ENCODE data around the gene SORCS2.

SORCS2 gene

DNA sequence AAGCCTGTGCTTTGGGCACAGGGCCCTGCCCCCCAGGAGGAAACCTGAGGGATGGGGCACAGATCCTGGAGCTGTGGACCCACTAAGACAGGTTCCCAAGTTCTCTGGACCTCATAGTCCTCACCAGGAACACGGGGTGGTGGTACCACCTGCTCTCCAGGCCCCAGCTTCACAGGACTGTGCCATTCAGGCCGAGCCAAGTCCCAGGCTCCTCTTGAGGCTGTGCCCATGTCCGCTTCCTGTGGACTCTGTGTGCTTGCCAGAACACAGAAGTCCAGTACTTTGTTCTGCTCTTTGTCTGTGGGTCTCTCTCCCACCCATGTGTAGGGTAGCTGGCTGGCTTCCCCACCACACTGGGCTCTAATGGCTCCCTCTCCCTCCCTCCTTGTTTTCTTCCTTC is 346.8 kb downstream of the SORCS2 start:
- no peaks in the 10 kb centered on the region for H3K36me3 ChIP-seq (ENCODE audit: control insufficient read depth, insufficient read depth, low read length)
- H3K27me3 ChIP-seq (ENCODE audit: control insufficient read depth, insufficient read depth, low read length), result no peaks in the 10 kb centered on the region
- H3K9ac ChIP-seq (ENCODE audit: low read length), result peak overlapping the region; percentile 69
- no peak overlapping the region; the same call in 1 of the 2 replicates for H3K27ac ChIP-seq (ENCODE audit: low read depth, low read length)
- H3K9me3 ChIP-seq (ENCODE audit: control insufficient read depth, insufficient read depth, low read depth, low read length), result peaks cover 9% of the 10 kb centered on the region
- H3K4me3 ChIP-seq (ENCODE audit: low read depth, low read length), result peak overlapping the region; percentile 54; the same call in 1 of the 2 replicates
- H3K4me1 ChIP-seq (ENCODE audit: control insufficient read depth, insufficient read depth, low read length), result peaks cover 9% of the 10 kb centered on the region; the same call in 1 of the 2 replicates

DNA sequence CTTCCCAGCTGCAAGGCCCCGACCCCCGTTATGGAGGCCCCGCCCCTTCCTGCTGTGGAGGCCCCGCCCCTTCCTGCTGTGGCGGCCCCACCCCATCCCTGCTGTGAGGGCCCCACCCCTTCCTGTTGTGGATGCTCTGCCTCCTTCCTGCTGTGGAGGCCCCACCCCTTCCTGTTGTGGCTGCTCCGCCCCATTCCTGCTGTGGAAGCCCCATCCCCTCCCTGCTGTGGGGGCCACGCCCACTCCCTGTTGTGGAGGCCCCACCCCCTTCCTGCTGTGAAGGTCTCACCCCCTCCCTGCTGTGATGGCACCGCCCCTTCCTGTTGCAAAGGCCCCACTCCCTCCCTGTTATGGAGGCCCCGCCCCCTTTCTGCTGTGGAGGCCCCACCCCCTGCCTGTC is 347.3 kb downstream of the SORCS2 start:
- H3K9me3 ChIP-seq (ENCODE audit: control insufficient read depth, insufficient read depth, low read depth, low read length), result peaks cover 5% of the 10 kb centered on the region
- H3K27ac ChIP-seq (ENCODE audit: low read depth, low read length), result no peak overlapping the region
- no peaks in the 10 kb centered on the region for H3K36me3 ChIP-seq (ENCODE audit: control insufficient read depth, insufficient read depth, low read length)
- H3K27me3 ChIP-seq (ENCODE audit: control insufficient read depth, insufficient read depth, low read length), result no peaks in the 10 kb centered on the region
- peak overlapping the region; percentile 54; the same call in 1 of the 2 replicates for H3K4me3 ChIP-seq (ENCODE audit: low read depth, low read length)
- H3K4me1 ChIP-seq (ENCODE audit: control insufficient read depth, insufficient read depth, low read length), result peaks cover 9% of the 10 kb centered on the region; the same call in 1 of the 2 replicates
- H3K9ac ChIP-seq (ENCODE audit: low read length), result no peak overlapping the region

DNA sequence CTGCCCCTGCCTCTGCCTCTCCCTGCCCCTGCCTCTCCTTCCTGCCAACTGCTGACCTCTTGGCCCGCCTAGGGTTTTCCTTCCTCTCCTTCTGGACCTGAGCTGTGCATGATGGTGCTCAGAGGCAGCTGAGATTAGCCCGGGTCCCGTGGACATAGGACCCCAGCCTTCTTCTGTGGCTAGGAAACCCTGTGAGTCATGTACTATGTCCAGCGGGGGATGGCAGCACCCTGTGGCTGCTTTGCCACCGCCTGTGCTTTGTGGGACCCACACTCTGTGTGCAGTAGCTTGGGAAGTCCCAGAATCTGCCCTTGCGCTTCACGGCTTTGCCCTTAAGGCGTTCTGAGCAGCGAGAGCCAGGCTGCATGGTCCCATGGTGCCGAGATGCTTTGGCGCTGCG is 347.9 kb downstream of the SORCS2 start:
- Histone ChIP-seq H3K27me3 (ENCODE audit: control insufficient read depth, insufficient read depth, low read length) (no peaks in the 10 kb centered on the region), H3K27ac (ENCODE audit: low read depth, low read length) (no peak overlapping the region), H3K9ac (ENCODE audit: low read length) (peak overlapping the region; percentile 10), H3K4me3 (ENCODE audit: low read depth, low read length) (peak overlapping the region; percentile 16; the same call in 1 of the 2 replicates), H3K4me1 (ENCODE audit: control insufficient read depth, insufficient read depth, low read length) (peaks cover 9% of the 10 kb centered on the region; the same call in 1 of the 2 replicates), H3K9me3 (ENCODE audit: control insufficient read depth, insufficient read depth, low read depth, low read length) (0 out of 2 replicates have a peak, but pooled peaks cover 3% of the 10 kb centered on the region), H3K36me3 (ENCODE audit: control insufficient read depth, insufficient read depth, low read length) (no peaks in the 10 kb centered on the region)

DNA sequence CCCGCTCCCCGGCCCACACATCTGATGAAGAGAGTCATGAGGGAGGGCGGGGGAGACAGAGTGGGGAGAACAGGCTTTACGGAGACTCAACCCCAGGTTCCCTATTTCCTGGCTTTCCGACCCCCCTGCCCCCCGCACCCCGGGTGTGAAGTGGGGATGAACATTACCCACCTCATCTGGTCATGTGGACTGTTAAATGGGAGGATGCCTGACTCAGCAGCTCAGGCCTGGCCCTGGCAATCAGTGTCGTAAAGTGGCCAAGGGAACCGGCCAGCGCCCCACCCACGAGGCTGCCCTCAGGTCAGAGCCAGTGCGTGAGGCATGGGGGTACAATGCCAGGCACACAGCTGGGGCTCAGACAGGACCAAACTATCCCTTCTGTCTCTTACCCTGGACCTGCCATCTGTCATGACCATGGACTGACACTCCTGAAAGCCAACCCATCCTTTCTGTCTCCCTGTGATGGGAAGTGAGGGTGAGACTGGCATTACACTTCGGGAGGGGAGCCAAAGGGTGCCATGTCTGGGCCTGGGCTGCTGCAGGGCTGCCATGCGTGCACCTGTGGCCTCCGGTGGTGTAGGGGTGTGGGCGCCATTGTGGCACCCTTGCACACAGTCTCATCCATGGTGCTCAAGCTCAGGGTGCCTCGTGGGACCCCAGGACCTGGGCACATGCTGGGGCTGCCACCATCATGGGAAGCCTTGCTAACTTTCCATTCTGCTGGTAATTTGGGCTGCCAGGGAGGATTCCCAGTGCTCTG is 348.5 kb downstream of the SORCS2 start:
- H3K4me1 ChIP-seq (ENCODE audit: control insufficient read depth, insufficient read depth, low read length), result peaks cover 9% of the 10 kb centered on the region; the same call in 1 of the 2 replicates
- no peak overlapping the region for H3K4me3 ChIP-seq (ENCODE audit: low read depth, low read length)
- 0 out of 2 replicates have a peak, but pooled peaks cover 3% of the 10 kb centered on the region for H3K9me3 ChIP-seq (ENCODE audit: control insufficient read depth, insufficient read depth, low read depth, low read length)
- H3K9ac ChIP-seq (ENCODE audit: low read length), result no peak overlapping the region
- no peak overlapping the region for H3K27ac ChIP-seq (ENCODE audit: low read depth, low read length)
- H3K36me3 ChIP-seq (ENCODE audit: control insufficient read depth, insufficient read depth, low read length), result no peaks in the 10 kb centered on the region
- H3K27me3 ChIP-seq (ENCODE audit: control insufficient read depth, insufficient read depth, low read length), result no peaks in the 10 kb centered on the region

DNA sequence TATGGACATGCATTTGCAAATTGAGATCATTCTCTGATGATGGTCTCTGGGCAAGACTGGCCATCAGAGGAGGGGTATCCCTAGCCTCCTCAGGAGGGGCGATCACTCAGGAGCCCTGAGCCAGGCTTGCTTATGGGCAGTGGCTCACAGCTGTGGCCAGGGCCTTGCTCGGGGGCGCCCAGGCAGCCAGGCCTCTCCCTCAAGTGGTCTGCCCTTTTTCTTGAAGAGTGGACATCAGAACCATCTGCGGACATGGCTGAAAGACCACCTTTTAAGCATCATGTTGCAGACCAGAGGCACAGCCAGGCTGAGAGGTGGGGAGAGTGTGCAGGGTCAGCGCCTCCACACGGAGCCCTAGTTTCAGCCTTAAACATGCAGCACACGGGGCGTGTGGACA is 349.1 kb downstream of the SORCS2 start:
- no peak overlapping the region for H3K4me3 ChIP-seq (ENCODE audit: low read depth, low read length)
- peaks cover 9% of the 10 kb centered on the region; the same call in 1 of the 2 replicates for H3K4me1 ChIP-seq (ENCODE audit: control insufficient read depth, insufficient read depth, low read length)
- H3K9ac ChIP-seq (ENCODE audit: low read length), result no peak overlapping the region
- no peak overlapping the region for H3K27ac ChIP-seq (ENCODE audit: low read depth, low read length)
- H3K27me3 ChIP-seq (ENCODE audit: control insufficient read depth, insufficient read depth, low read length), result no peaks in the 10 kb centered on the region
- no peaks in the 10 kb centered on the region for H3K36me3 ChIP-seq (ENCODE audit: control insufficient read depth, insufficient read depth, low read length)
- H3K9me3 ChIP-seq (ENCODE audit: control insufficient read depth, insufficient read depth, low read depth, low read length), result 0 out of 2 replicates have a peak, but pooled peaks cover 3% of the 10 kb centered on the region

DNA sequence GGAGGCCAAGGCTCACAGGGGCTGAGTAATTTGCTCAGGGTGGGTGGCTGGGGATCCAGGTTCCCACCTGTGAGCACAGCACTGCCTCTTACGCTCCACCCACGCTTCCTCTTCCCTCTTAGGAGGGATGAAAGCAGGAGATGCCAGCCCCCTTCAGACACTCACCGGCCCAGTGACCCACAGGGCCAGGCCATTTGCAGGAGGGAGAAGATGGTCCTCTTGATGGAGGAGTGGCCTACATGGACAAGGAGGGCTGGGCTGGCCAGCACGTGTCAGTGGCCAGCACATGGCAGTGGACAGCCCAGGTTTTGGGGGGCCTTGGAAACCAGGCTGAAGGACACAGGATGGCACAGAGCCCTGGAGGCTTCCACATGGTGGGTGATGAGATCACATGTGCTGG is 350.4 kb downstream of the SORCS2 start:
- no peak overlapping the region for H3K27ac ChIP-seq (ENCODE audit: low read depth, low read length)
- peaks cover 9% of the 10 kb centered on the region; the same call in 1 of the 2 replicates for H3K4me1 ChIP-seq (ENCODE audit: control insufficient read depth, insufficient read depth, low read length)
- no peaks in the 10 kb centered on the region for H3K27me3 ChIP-seq (ENCODE audit: control insufficient read depth, insufficient read depth, low read length)
- no peak overlapping the region for H3K9ac ChIP-seq (ENCODE audit: low read length)
- H3K4me3 ChIP-seq (ENCODE audit: low read depth, low read length), result no peak overlapping the region
- H3K9me3 ChIP-seq (ENCODE audit: control insufficient read depth, insufficient read depth, low read depth, low read length), result 0 out of 2 replicates have a peak, but pooled peaks cover 3% of the 10 kb centered on the region
- H3K36me3 ChIP-seq (ENCODE audit: control insufficient read depth, insufficient read depth, low read length), result no peaks in the 10 kb centered on the region

DNA sequence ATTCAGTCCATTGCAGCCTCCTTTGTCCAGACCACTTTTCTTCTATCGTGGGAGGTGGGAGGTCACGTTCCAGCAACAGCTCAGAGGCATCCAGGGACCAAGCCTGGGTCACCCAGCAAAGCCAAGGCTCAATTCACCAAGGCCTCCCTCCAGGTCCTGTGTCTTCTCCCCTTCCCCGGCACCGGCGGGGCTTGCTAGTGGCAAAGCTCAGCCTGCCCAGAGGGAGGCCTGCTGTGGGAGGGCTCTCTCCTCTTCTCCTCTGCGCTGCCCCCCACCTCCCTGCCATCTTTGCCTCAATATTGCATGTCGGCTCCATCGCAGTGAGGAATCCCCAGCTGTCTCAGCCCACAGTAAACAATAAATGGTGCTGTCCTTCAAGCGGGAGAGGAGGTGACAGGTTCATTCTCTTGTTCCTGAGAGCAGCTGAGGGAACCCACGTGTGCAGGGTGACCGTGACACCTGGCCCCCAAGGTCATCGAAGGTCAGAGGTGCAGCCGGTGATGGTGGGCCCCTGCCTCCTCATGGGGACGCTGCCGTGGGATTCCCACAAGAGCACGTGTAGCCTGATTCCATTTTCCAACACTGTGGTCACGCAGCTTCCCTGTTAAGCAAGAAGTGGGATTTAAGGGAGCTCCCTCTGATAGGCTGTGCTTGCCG is 353.9 kb downstream of the SORCS2 start:
- H3K27ac ChIP-seq (ENCODE audit: low read depth, low read length), result no peak overlapping the region
- H3K9me3 ChIP-seq (ENCODE audit: control insufficient read depth, insufficient read depth, low read depth, low read length), result 0 out of 2 replicates have a peak, but pooled peaks cover under 1% of the 10 kb centered on the region
- H3K36me3 ChIP-seq (ENCODE audit: control insufficient read depth, insufficient read depth, low read length), result no peaks in the 10 kb centered on the region
- no peaks in the 10 kb centered on the region for H3K27me3 ChIP-seq (ENCODE audit: control insufficient read depth, insufficient read depth, low read length)
- H3K4me3 ChIP-seq (ENCODE audit: low read depth, low read length), result no peak overlapping the region
- H3K9ac ChIP-seq (ENCODE audit: low read length), result no peak overlapping the region
- H3K4me1 ChIP-seq (ENCODE audit: control insufficient read depth, insufficient read depth, low read length), result no peaks in the 10 kb centered on the region

DNA sequence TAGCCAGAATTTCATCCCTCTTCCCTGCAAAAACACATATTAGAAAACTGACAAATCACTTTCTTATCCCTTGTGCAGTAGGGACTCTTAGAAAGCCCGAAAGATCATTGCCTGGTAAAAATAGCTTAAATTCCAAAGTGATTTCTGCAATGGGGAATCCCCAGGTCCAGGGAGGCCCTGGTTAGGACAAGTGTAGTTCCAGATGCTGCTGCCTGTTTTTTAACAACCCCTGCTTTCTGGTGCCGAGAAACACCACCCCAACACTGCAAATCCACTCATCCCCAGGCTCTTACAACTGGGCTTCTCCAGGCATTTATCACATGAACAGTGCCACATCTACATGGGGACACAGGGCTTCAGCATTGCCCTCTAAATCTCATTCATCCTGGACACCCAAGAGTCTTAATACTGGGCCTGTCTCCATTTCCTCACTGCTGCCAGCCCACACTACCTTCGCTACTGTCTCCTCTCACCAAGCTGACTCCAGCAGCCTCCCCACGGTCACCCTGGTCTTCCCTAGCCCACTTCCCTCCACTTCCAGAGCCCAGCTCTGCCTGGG is 354.6 kb downstream of the SORCS2 start:
- no peaks in the 10 kb centered on the region for H3K27me3 ChIP-seq (ENCODE audit: control insufficient read depth, insufficient read depth, low read length)
- no peaks in the 10 kb centered on the region for H3K36me3 ChIP-seq (ENCODE audit: control insufficient read depth, insufficient read depth, low read length)
- peaks cover 3% of the 10 kb centered on the region; the same call in 1 of the 2 replicates for H3K9me3 ChIP-seq (ENCODE audit: control insufficient read depth, insufficient read depth, low read depth, low read length)
- H3K4me3 ChIP-seq (ENCODE audit: low read depth, low read length), result no peak overlapping the region
- H3K9ac ChIP-seq (ENCODE audit: low read length), result no peak overlapping the region
- no peaks in the 10 kb centered on the region for H3K4me1 ChIP-seq (ENCODE audit: control insufficient read depth, insufficient read depth, low read length)
- H3K27ac ChIP-seq (ENCODE audit: low read depth, low read length), result no peak overlapping the region

DNA sequence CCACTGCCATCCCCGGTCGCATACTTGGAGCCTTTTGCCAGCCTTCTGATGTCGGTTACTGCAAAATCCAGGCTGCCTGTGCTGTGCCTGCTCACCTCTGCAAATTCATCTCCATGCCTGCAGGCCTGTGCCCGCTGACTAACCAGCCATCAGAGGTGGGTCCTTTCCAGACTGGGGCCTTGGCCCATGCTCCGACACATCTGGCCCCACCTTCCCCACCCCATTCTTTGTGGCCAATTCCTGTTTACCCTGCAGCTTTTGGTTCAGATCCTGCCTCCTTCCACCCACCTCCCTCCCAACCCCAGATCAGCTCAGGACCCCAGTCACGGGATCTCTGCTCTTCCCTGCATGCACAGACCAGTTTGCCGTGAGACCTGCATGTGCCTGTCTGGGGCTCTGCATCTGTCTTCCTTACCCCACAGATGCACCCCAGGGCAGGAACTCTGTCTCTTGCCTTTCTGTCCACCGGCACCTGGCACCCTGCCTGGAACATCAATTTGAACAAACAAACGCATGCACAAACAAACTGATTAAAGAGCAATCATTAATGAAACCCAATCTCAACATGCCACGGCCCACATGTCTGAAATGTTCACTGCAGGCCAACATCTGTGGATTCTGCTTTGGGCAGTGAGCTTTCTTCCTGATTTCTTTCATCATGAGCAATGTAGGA is 355.2 kb downstream of the SORCS2 start:
- no peak overlapping the region for H3K4me3 ChIP-seq (ENCODE audit: low read depth, low read length)
- no peaks in the 10 kb centered on the region for H3K4me1 ChIP-seq (ENCODE audit: control insufficient read depth, insufficient read depth, low read length)
- H3K9ac ChIP-seq (ENCODE audit: low read length), result no peak overlapping the region
- H3K27me3 ChIP-seq (ENCODE audit: control insufficient read depth, insufficient read depth, low read length), result no peaks in the 10 kb centered on the region
- peaks cover 8% of the 10 kb centered on the region for H3K9me3 ChIP-seq (ENCODE audit: control insufficient read depth, insufficient read depth, low read depth, low read length)
- H3K27ac ChIP-seq (ENCODE audit: low read depth, low read length), result no peak overlapping the region
- no peaks in the 10 kb centered on the region for H3K36me3 ChIP-seq (ENCODE audit: control insufficient read depth, insufficient read depth, low read length)

DNA sequence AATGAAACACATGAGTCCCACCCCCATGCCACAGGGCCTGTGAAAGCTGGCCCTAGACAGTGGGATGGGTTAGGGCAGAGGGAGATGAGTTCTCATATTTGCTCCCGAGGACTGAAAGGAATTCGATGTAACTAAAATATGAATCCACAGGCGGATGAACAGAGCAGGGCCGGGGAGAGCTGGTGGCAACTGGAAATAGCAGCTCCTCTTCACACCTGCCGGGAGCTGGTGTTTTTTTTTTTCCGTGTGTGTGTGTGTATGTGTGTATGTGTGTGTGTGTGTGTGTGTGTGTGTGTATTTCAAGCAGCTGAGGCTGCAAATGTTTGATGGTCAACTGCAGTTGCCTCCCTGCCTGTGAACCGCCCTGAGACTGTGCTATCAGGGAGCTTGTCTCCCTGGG is 357.5 kb downstream of the SORCS2 start:
- H3K9me3 ChIP-seq (ENCODE audit: control insufficient read depth, insufficient read depth, low read depth, low read length), result peaks cover 26% of the 10 kb centered on the region
- no peak overlapping the region for H3K4me3 ChIP-seq (ENCODE audit: low read depth, low read length)
- H3K4me1 ChIP-seq (ENCODE audit: control insufficient read depth, insufficient read depth, low read length), result no peaks in the 10 kb centered on the region
- no peaks in the 10 kb centered on the region for H3K27me3 ChIP-seq (ENCODE audit: control insufficient read depth, insufficient read depth, low read length)
- H3K9ac ChIP-seq (ENCODE audit: low read length), result no peak overlapping the region
- H3K36me3 ChIP-seq (ENCODE audit: control insufficient read depth, insufficient read depth, low read length), result no peaks in the 10 kb centered on the region
- no peak overlapping the region for H3K27ac ChIP-seq (ENCODE audit: low read depth, low read length)
